Adrenal gland (tissue), 12 donors: Measurements from ENCODE around the gene BLMH. TPM values are rescaled to one million over a fixed set of nuclear protein-coding genes. Genes with fewer than 3 reads are reported as not detected.

Source experiments
- DNase-seq, 7 donors: peaks; one replicate each; pipeline ENCODE4 v3.0.0-alpha.2; 2019 to 2020
- H3K27ac ChIP-seq, 5 donors: fragments of 200-600 bp; sonication (generic) in 4 of 5; 1 replicate in 3 of 5; 2 replicates in 2 of 5; pipeline versions ENCODE4 v1.5.1 to v1.8.0; 2016 to 2020; ENCODE audit warnings: mild to moderate bottlenecking in 1 of 5
- H3K27me3 ChIP-seq: fragments of 200-600 bp; 2 replicates; pipeline ENCODE4 v1.8.0; 2021
- H3K36me3 ChIP-seq, 2 donors: fragments of 200-600 bp; replicated peaks in 1 of 2; 1 replicate in 1 of 2; 2 replicates in 1 of 2; pipeline versions ENCODE4 v1.5.1 to v1.8.0; 2018 to 2022
- H3K4me1 ChIP-seq, 2 donors: fragments of 200-600 bp; replicated peaks in 1 of 2; 1 replicate in 1 of 2; 2 replicates in 1 of 2; pipeline versions ENCODE4 v1.5.1 to v1.8.0; 2018 to 2021
- H3K4me3 ChIP-seq, 4 donors: fragments of 200-600 bp; sonication (generic) in 3 of 4; one replicate each; pipeline ENCODE4 v1.5.1; 2016 to 2018
- H3K9me3 ChIP-seq, 3 donors: fragments of 200-600 bp; sonication (generic) in 1 of 3; replicated peaks in 1 of 3; 1 replicate in 2 of 3; 2 replicates in 1 of 3; pipeline versions ENCODE4 v1.5.1 to v1.8.0; 2016 to 2021
- POLR2A ChIP-seq, 2 donors: fragments of 450-650 bp; IDR thresholded peaks; one replicate each; pipeline ENCODE4 v1.6.1; 2017; ENCODE audit warnings: antibody characterized with exemption in 2 of 2, mild to moderate bottlenecking in 2 of 2, moderate library complexity in 1 of 2
- WGBS, 4 donors: extraction: QIAGEN DNeasy Blood & Tissue Kit in 2 of 4; methylation state at CpG; one replicate each; pipeline versions ENCODE4 v1.1.5 to v1.1.7; 2013 to 2017; 5-methylcytosine and 5-hydroxymethylcytosine counted together
- intact Hi-C, 2 donors: fragments of 100-400 bp; cut with DNase I; formaldehyde crosslinking; loops; one replicate each; pipeline versions ENCODE4 v1.14.1 to v1.15.0; 2022 to 2023
- polyA plus RNA-seq, 3 donors: library from polyadenylated mRNA; stranded (reverse); fragments of 200-250 nt in 2 of 3; fragments of 350-450 nt in 1 of 3; fragmentation: Illumina TruSeq in 1 of 3; extraction: RNeasy Lipid Tissue Mini Kit (QIAGEN cat#74804) in 1 of 3; gene quantifications; one replicate each; pipeline ENCODE4 v1.2.3, GENCODE V29; 2013 to 2014
- total RNA-seq, 9 donors: library from RNA; depleted of rRNA in 4 of 9; stranded (reverse); fragments of >200 nt in 4 of 9; fragments of 120-200 nt in 1 of 9; fragmentation: NEBNext Ultra II Directional in 1 of 9; extraction: Animal tissue kit (Norgen Biotek cat#: 25700) in 1 of 9; gene quantifications; one replicate each; pipeline versions ENCODE4 v1.1.0 to v1.2.4, GENCODE V29; 2013 to 2023
- TF ChIP-seq, protein P1 (sequence below), 6 experiments: fragments of 450-650 bp in 4 of 6; fragments of 200-600 bp in 2 of 6; sonication (generic) in 1 of 6; IDR thresholded peaks; 1 replicate in 5 of 6; 2 replicates in 1 of 6; pipeline versions ENCODE4 v1.5.1 to v1.8.0; 2016 to 2021; ENCODE audit warnings: antibody characterized with exemption in 6 of 6, mild to moderate bottlenecking in 2 of 6, moderate library complexity in 1 of 6
- donor health status: healthy with polysubstance abuse.
- donor health status: Bipolar disorder and iron deficiency.
- donor health status: DM: yes; HTN: yes; CAD: no.
- donor health status: DM: no; HTN: no; CAD: no.
- donor health status: DM: no; HTN: no; CAD: no.
- donor health status: DM: yes; HTN: yes; CAD: no.

The BLMH gene
- total and polyA plus RNA-seq, 12 donors: 12.1 to 41.7 (median 18.9) TPM

DNA sequence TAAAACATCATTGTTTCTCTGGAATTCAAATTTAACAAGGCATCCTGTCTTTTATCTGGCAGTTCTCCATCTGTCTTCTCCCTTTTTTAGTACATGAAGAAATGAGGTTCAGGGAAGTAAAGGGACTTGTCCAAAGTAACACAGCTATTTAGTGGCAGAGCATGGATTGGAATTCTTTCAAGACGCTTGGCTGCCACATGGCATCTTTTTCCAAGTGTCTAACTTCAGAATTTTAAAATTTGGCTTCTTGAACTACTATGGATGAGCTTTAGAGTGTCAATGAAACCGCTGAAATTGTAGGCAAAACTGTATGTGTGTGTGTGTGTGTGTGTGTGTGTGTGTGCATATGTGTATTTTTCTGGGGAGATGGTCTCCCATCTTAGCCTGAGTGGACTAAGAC is 47.3 kb upstream of the BLMH start:
- Histone ChIP-seq H3K36me3 (no peaks in the 10 kb centered on the region), H3K27me3 (no peaks in the 10 kb centered on the region), H3K9me3 (no peaks in the 10 kb centered on the region), H3K4me1 (peaks cover 0 to 7% of the 10 kb centered on the region in 2 donors), H3K27ac (no peak overlapping the region), H3K4me3 (no peak overlapping the region)
- 79 to 88% (median 85%) methylated on average over 2 of the region's 2 CpGs for WGBS, 4 donors
- TF ChIP-seq, protein P1, sequence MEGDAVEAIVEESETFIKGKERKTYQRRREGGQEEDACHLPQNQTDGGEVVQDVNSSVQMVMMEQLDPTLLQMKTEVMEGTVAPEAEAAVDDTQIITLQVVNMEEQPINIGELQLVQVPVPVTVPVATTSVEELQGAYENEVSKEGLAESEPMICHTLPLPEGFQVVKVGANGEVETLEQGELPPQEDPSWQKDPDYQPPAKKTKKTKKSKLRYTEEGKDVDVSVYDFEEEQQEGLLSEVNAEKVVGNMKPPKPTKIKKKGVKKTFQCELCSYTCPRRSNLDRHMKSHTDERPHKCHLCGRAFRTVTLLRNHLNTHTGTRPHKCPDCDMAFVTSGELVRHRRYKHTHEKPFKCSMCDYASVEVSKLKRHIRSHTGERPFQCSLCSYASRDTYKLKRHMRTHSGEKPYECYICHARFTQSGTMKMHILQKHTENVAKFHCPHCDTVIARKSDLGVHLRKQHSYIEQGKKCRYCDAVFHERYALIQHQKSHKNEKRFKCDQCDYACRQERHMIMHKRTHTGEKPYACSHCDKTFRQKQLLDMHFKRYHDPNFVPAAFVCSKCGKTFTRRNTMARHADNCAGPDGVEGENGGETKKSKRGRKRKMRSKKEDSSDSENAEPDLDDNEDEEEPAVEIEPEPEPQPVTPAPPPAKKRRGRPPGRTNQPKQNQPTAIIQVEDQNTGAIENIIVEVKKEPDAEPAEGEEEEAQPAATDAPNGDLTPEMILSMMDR (IDR thresholded peaks at IDR 0.05): no peak
- no peak for TF ChIP-seq POLR2A (IDR thresholded peaks at IDR 0.05)
- DNase-seq: no peak
- intact Hi-C loops: loop anchor here in 1 of 2 donors (10.0 kb wide), 1 partner anchor 234 kb away; no protein-coding TSS in a partner anchor

GRCh38 chr17:30337393-30337999 is 45.8 kb upstream of the BLMH start:
- Histone ChIP-seq H3K4me1 (peaks cover 0 to 7% of the 10 kb centered on the region in 2 donors), H3K27ac (no peak overlapping the region), H3K4me3 (no peak overlapping the region), H3K9me3 (no peaks in the 10 kb centered on the region), H3K36me3 (no peaks in the 10 kb centered on the region), H3K27me3 (no peaks in the 10 kb centered on the region)
- WGBS, 4 donors: 100% methylated on average over 1 of the region's 1 CpG
- no peak for DNase-seq
- intact Hi-C loops: loop anchor here in 1 of 2 donors (10.0 kb wide), 1 partner anchor 233 kb away; no protein-coding TSS in a partner anchor
- TF ChIP-seq, protein P1 (IDR thresholded peaks at IDR 0.05): no peak
- TF ChIP-seq POLR2A (IDR thresholded peaks at IDR 0.05): no peak

DNA sequence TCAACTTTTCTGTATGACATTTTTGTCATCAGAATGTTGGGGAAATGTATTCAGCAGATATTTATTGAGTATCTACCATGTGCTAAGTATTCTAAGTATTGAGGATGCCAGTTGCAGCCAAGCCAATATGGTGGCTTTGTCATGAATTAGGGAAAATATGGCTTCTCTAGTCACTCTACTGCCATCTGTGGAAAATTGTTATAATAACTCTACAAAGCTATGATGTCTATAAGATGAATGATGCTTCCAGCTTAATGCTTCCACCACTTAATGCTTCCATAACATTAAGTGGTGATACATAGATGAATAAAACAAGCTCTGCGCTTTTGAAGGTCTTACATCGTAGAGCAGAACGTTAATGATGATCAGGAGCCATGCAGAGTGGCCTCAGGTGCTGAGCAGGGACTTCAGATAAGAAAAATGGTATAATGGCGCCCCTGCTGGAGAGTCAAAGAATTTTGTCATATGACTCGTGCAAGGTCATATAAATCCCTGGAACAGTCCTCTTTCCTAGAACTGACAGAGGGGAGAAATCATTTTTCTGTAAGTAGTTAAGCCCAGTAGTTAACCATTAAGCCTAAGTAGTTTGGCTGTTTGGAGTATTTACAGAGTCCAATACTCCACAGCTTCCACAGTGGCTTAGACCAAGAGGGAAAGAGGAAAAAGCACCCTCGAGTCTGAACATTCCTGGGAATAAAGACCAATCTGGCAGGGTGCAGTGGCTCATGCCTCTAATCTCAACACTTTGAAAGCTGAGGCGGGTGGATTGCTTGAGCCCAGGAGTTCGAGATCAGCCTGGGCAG is 44.8 kb upstream of the BLMH start:
- H3K9me3 ChIP-seq: no peaks in the 10 kb centered on the region
- no peak overlapping the region for H3K27ac ChIP-seq
- TF ChIP-seq, protein P1 (IDR thresholded peaks at IDR 0.05): peak; percentile 29 to 60 (median 54)
- TF ChIP-seq POLR2A (IDR thresholded peaks at IDR 0.05): no peak
- no peak overlapping the region for H3K4me3 ChIP-seq
- intact Hi-C loops: loop anchor here in 1 of 2 donors (10.0 kb wide), 1 partner anchor 232 kb away; no protein-coding TSS in a partner anchor
- WGBS, 4 donors: 47 to 51% (median 50%) methylated on average over 8 of the region's 8 CpGs
- peak in 6 of 7 donors; percentile 21 to 61 (median 34) for DNase-seq
- H3K4me1 ChIP-seq: peaks cover 0 to 7% of the 10 kb centered on the region in 2 donors
- no peaks in the 10 kb centered on the region for H3K36me3 ChIP-seq
- no peaks in the 10 kb centered on the region for H3K27me3 ChIP-seq

GRCh38 chr17:30334421-30334820 is 42.7 kb upstream of the BLMH start:
- intact Hi-C loops: loop anchor here in 1 of 2 donors (10.0 kb wide), 1 partner anchor 230 kb away; no protein-coding TSS in a partner anchor

More at GRCh38 chr17:30334421-30334820, 42.7 kb upstream of the BLMH start:
- no peak for DNase-seq
- Histone ChIP-seq H3K27ac (no peak overlapping the region), H3K9me3 (no peaks in the 10 kb centered on the region), H3K4me3 (no peak overlapping the region), H3K27me3 (no peaks in the 10 kb centered on the region), H3K4me1 (no peaks in the 10 kb centered on the region), H3K36me3 (no peaks in the 10 kb centered on the region)
- WGBS, 4 donors: 86 to 92% (median 89%) methylated on average over 4 of the region's 4 CpGs
- no peak for TF ChIP-seq POLR2A (IDR thresholded peaks at IDR 0.05)
